PC-3 (cell line): ENCODE measurements around the gene TCEANC. TPM values are rescaled to one million over a fixed set of nuclear protein-coding genes. Genes with fewer than 3 reads are reported as not detected.

Experiments
- ATAC-seq: fragments of 200-7000 bp; cut with Tn5 transposase; 2 replicates; pipeline ENCODE4 v1.9.1; 2020; ENCODE audit warnings: mild to moderate bottlenecking, moderate library complexity
- Bru-seq: library from RNA; stranded (reverse); fragments of 400-500 nt; gene quantifications from one replicate; lab custom pipeline; 2021; lab: Mats Ljungman, UMichigan
- BruChase-seq, 2 experiments: library from RNA; stranded (reverse); fragments of 400-500 nt; gene quantifications; one replicate each; lab custom pipeline; 2021; lab: Mats Ljungman, UMichigan
- BruUV-seq: library from RNA; stranded (reverse); fragments of 400-500 nt; replicated peaks from 2 replicates; lab custom pipeline; 2021; lab: Mats Ljungman, UMichigan
- CTCF ChIA-PET: fragments of 300-600 bp; sonication (Branson Sonifier 250); formaldehyde crosslinking; loops from one replicate; lab custom pipeline; 2022; ENCODE audit warnings: antibody characterized with exemption; lab: Charles Lee
- POLR2A ChIA-PET: fragments of 300-600 bp; sonication (Branson Sonifier 250); formaldehyde crosslinking; loops from one replicate; lab custom pipeline; 2022; ENCODE audit warnings: antibody characterized with exemption; ENCODE audit not compliant: unreplicated experiment; lab: Charles Lee
- DNase-seq: peaks from one replicate; pipeline ENCODE4 v3.0.0-alpha.2; 2015
- H2AFZ ChIP-seq: fragments of 300-600 bp; sonication (generic); 2 replicates; pipeline ENCODE4 v1.6.0; 2016; ENCODE audit warnings: antibody characterized with exemption, low read length
- H3F3A ChIP-seq: fragments of 300-600 bp; sonication (generic); one replicate; pipeline ENCODE4 v1.6.0; 2017; ENCODE audit warnings: antibody characterized with exemption, low read length, control low read depth, mild to moderate bottlenecking; ENCODE audit not compliant: unreplicated experiment
- H3K27ac ChIP-seq: fragments of 300-600 bp; sonication (generic); 2 replicates; pipeline ENCODE4 v1.5.1; 2016; ENCODE audit warnings: mild to moderate bottlenecking, low read length
- H3K27me3 ChIP-seq: fragments of 300-600 bp; sonication (generic); 2 replicates; pipeline ENCODE4 v1.6.1; 2016; ENCODE audit warnings: low read length, mixed read lengths
- H3K36me3 ChIP-seq: fragments of 300-600 bp; sonication (generic); 2 replicates; pipeline ENCODE4 v1.6.1; 2016; ENCODE audit warnings: low read depth, mixed run types, low read length, mixed read lengths
- H3K4me1 ChIP-seq: fragments of 300-600 bp; sonication (generic); 2 replicates; pipeline ENCODE4 v1.5.1; 2016; ENCODE audit warnings: low read length; ENCODE audit not compliant: insufficient read depth
- H3K4me2 ChIP-seq: fragments of 300-600 bp; sonication (generic); 2 replicates; pipeline ENCODE4 v1.6.0; 2016; ENCODE audit warnings: low read length
- H3K4me3 ChIP-seq: fragments of 300-600 bp; sonication (generic); 2 replicates; pipeline ENCODE4 v1.5.1; 2016; ENCODE audit warnings: mild to moderate bottlenecking, low read length, mixed read lengths
- H3K79me2 ChIP-seq: fragments of 300-600 bp; sonication (generic); 2 replicates; pipeline ENCODE4 v1.6.1; 2017; ENCODE audit warnings: low read length, mixed read lengths
- H3K9ac ChIP-seq: fragments of 300-600 bp; sonication (generic); 2 replicates; pipeline ENCODE4 v1.6.0; 2016; ENCODE audit warnings: mild to moderate bottlenecking, low read length
- H3K9me2 ChIP-seq: fragments of 300-600 bp; sonication (generic); replicated peaks from 2 replicates; pipeline ENCODE4 v1.6.1; 2016; ENCODE audit warnings: mixed run types, low read length, mixed read lengths
- H3K9me3 ChIP-seq: fragments of 300-600 bp; sonication (generic); 2 replicates; pipeline ENCODE4 v1.6.1; 2016; ENCODE audit warnings: low read length, mixed read lengths
- H4K20me1 ChIP-seq: fragments of 300-600 bp; sonication (generic); 2 replicates; pipeline ENCODE4 v1.6.1; 2016; ENCODE audit warnings: low read length, mixed read lengths
- CTCF ChIP-seq: fragments of 300-600 bp; sonication (generic); conservative IDR thresholded peaks from 2 replicates; pipeline ENCODE4 v1.5.1; 2017; ENCODE audit warnings: antibody characterized with exemption, low read depth, mild to moderate bottlenecking, low read length
- EZH2 ChIP-seq: fragments of 300-600 bp; sonication (generic); IDR thresholded peaks from one replicate; pipeline ENCODE4 v1.6.1; 2017; ENCODE audit warnings: antibody characterized with exemption, mild to moderate bottlenecking, low read length; ENCODE audit not compliant: unreplicated experiment
- EZH2phosphoT487 ChIP-seq: fragments of 300-600 bp; sonication (generic); IDR thresholded peaks from 2 replicates; pipeline ENCODE4 v1.6.1; 2018; ENCODE audit warnings: mild to moderate bottlenecking, antibody characterized with exemption, low read length, borderline replicate concordance
- intact Hi-C: fragments of 100-400 bp; cut with micrococcal nuclease; formaldehyde crosslinking; loops from 2 replicates; pipeline ENCODE4 v1.9.0; 2023
- long read RNA-seq: library from polyadenylated mRNA; unstranded; transcript quantifications from one replicate; pipeline ENCODE4 v2.0.0, GENCODE V29; 2021; ENCODE audit not compliant: unreplicated experiment
- total RNA-seq: library from RNA; depleted of rRNA; stranded (reverse); fragments of >200 nt; gene quantifications from 2 replicates; pipeline ENCODE4 v1.2.3, GENCODE V29; 2014; rRNA removed

The TCEANC gene
- total RNA-seq (0.62 and 0.69 TPM in 2 replicates), Bru-seq, nascent RNA (percentile 42 among the genes with signal in this experiment), BruChase-seq, experiment 1, labeled RNA remaining after a 6-hour chase (percentile 41 among the genes with signal in this experiment), BruChase-seq, experiment 2, labeled RNA remaining after a 2-hour chase (percentile 47 among the genes with signal in this experiment)
- long read RNA-seq, partial matches to known transcripts = 0 of 4 reads
- long read RNA-seq, other reads (novel, unspliced or antisense) = 4 of 4 reads

- no peaks in the 10 kb centered on the region for H4K20me1 ChIP-seq
- TF ChIP-seq CTCF (no peak), EZH2phosphoT487 (no peak), EZH2 (no peak)
- H3K79me2 ChIP-seq = no peaks in the 10 kb centered on the region
- peak within 1 kb of the TSS; percentile 82 for H3K4me3 ChIP-seq
- H3K36me3 ChIP-seq = no peaks in the 10 kb centered on the region
- peaks cover 28% of the 10 kb centered on the region for H3K4me1 ChIP-seq
- peak; percentile 93 for ATAC-seq
- intact Hi-C loops = loop anchor here (1.0 to 10.0 kb wide), 3 partner anchors 82 to 678 kb away; partner anchors contain the start of genes OFD1, TMSB4X and TRAPPC2
- ChIA-PET POLR2A (interaction anchor here (0.7 kb wide), 1 partner anchor 862 kb away, joined by 4 read pairs; no protein-coding TSS in a partner anchor), CTCF (no interaction called here)
- H2AFZ ChIP-seq = peak within 1 kb of the TSS; percentile 96
- peaks cover 5% of the 10 kb centered on the region for H3F3A ChIP-seq
- peak within 1 kb of the TSS; percentile 92 for H3K9ac ChIP-seq
- peak within 1 kb of the TSS; percentile 98 for H3K27ac ChIP-seq
- TSS peak; percentile 74 for BruUV-seq
- peak within 1 kb of the TSS; percentile 91 for H3K4me2 ChIP-seq
- DNase-seq = peak; percentile 97
- no peaks in the 10 kb centered on the region for H3K9me2 ChIP-seq
- no peaks in the 10 kb centered on the region for H3K9me3 ChIP-seq
- no peaks in the 10 kb centered on the region for H3K27me3 ChIP-seq
Measured at GRCh38 chrX:13652850-13653693, at the start of gene TCEANC. Gene TCEANC, plus strand, starts transcription at chrX:13653141. Its CDS starts 9,368 bp downstream, at chrX:13662509.

GRCh38 chrX:13605611-13606010, 47.3 kb upstream of the TCEANC start:
- no peaks in the 10 kb centered on the region for H3K9me2 ChIP-seq
- intact Hi-C loops = no loop called here
- no peak for TF ChIP-seq CTCF
- TF ChIP-seq EZH2phosphoT487 = no peak
- TF ChIP-seq EZH2 = no peak
- POLR2A ChIA-PET = no interaction called here
- no peak overlapping the region for H3K27ac ChIP-seq
- H3K4me2 ChIP-seq = no peak overlapping the region
- no peaks in the 10 kb centered on the region for H3K4me1 ChIP-seq
- H3K9me3 ChIP-seq = no peaks in the 10 kb centered on the region
- H3K36me3 ChIP-seq = no peaks in the 10 kb centered on the region
- CTCF ChIA-PET = no interaction called here
- no peak overlapping the region for H3K9ac ChIP-seq
- H3K79me2 ChIP-seq = no peaks in the 10 kb centered on the region
- no TSS peak for BruUV-seq
- no peak overlapping the region for H2AFZ ChIP-seq
- DNase-seq (no peak), ATAC-seq (no peak)
- no peak overlapping the region for H3K4me3 ChIP-seq
- H3F3A ChIP-seq = no peaks in the 10 kb centered on the region
- peaks cover 5% of the 10 kb centered on the region for H3K27me3 ChIP-seq
- H4K20me1 ChIP-seq = no peaks in the 10 kb centered on the region
